Body of pancreas (tissue), 4 donors: ENCODE data around the gene OTUD4.

Experiments
- POLR2A ChIP-seq, 3 donors: fragments of 450-650 bp; IDR thresholded peaks; one replicate each; pipeline ENCODE4 v1.6.1; 2016; ENCODE audit warnings: antibody characterized with exemption in 3 of 3, mild to moderate bottlenecking in 2 of 3
- TF ChIP-seq, protein P1 (sequence below), 7 experiments: fragments of 450-650 bp in 4 of 7; fragments of 200-600 bp in 3 of 7; sonication (generic) in 3 of 7; IDR thresholded peaks; one replicate each; pipeline ENCODE4 v1.5.1; 2016 to 2019; ENCODE audit warnings: antibody characterized with exemption in 7 of 7

GRCh38 chr4:145154573-145154972 lies 25.8 kb downstream of the OTUD4 start:
- TF ChIP-seq, protein P1, sequence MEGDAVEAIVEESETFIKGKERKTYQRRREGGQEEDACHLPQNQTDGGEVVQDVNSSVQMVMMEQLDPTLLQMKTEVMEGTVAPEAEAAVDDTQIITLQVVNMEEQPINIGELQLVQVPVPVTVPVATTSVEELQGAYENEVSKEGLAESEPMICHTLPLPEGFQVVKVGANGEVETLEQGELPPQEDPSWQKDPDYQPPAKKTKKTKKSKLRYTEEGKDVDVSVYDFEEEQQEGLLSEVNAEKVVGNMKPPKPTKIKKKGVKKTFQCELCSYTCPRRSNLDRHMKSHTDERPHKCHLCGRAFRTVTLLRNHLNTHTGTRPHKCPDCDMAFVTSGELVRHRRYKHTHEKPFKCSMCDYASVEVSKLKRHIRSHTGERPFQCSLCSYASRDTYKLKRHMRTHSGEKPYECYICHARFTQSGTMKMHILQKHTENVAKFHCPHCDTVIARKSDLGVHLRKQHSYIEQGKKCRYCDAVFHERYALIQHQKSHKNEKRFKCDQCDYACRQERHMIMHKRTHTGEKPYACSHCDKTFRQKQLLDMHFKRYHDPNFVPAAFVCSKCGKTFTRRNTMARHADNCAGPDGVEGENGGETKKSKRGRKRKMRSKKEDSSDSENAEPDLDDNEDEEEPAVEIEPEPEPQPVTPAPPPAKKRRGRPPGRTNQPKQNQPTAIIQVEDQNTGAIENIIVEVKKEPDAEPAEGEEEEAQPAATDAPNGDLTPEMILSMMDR (IDR thresholded peaks at IDR 0.05): peak; percentile 21 to 42 (median 29)
- TF ChIP-seq POLR2A (IDR thresholded peaks at IDR 0.05): no peak
